Dermis microvascular lymphatic vessel endothelial cell (primary cell): ENCODE data around the gene FBXW4. TPM values are rescaled to one million over a fixed set of nuclear protein-coding genes. Genes with fewer than 3 reads are reported as not detected.
"Not testable (repeated sequence)": the region's sequence is repeated elsewhere in the genome, so short reads cannot be mapped to it uniquely, and the experiment has no call there.

Source experiments
- DNase-seq, 2 donors: peaks; one replicate each; pipeline versions ENCODE4 v3.0.0 to v3.0.0-alpha.2; 2010; ENCODE audit warnings: low read depth in 2 of 2
- total RNA-seq: library from RNA; depleted of rRNA; stranded (reverse); fragments of >200 nt; gene quantifications from 2 replicates; pipeline ENCODE4 v1.2.1, GENCODE V29; 2014

FBXW4 gene
- total RNA-seq, 1 donor from 2014 or later, result 19.5 TPM

GRCh38 chr10:101618871-101619270 lies 76.1 kb downstream of the FBXW4 start:
- DNase-seq, result no peak

GRCh38 chr10:101617824-101618568 lies 77.0 kb downstream of the FBXW4 start:
- no peak for DNase-seq

GRCh38 chr10:101617102-101617823 lies 77.7 kb downstream of the FBXW4 start:
- DNase-seq, result no peak

- no peak for DNase-seq
Observed at GRCh38 chr10:101616415-101617101, 78.4 kb downstream of the FBXW4 start.

GRCh38 chr10:101615525-101616116 lies 79.3 kb downstream of the FBXW4 start:
- DNase-seq, result no peak

GRCh38 chr10:101614663-101615524 lies 80.1 kb downstream of the FBXW4 start:
- DNase-seq, result no peak

- no peak for DNase-seq
Observed at GRCh38 chr10:101613646-101614045, 81.3 kb downstream of the FBXW4 start.

GRCh38 chr10:101612872-101613271 lies 82.1 kb downstream of the FBXW4 start:
- DNase-seq, result no peak

- DNase-seq, result no peak
Observed at GRCh38 chr10:101612086-101612485, 82.9 kb downstream of the FBXW4 start.

DNA sequence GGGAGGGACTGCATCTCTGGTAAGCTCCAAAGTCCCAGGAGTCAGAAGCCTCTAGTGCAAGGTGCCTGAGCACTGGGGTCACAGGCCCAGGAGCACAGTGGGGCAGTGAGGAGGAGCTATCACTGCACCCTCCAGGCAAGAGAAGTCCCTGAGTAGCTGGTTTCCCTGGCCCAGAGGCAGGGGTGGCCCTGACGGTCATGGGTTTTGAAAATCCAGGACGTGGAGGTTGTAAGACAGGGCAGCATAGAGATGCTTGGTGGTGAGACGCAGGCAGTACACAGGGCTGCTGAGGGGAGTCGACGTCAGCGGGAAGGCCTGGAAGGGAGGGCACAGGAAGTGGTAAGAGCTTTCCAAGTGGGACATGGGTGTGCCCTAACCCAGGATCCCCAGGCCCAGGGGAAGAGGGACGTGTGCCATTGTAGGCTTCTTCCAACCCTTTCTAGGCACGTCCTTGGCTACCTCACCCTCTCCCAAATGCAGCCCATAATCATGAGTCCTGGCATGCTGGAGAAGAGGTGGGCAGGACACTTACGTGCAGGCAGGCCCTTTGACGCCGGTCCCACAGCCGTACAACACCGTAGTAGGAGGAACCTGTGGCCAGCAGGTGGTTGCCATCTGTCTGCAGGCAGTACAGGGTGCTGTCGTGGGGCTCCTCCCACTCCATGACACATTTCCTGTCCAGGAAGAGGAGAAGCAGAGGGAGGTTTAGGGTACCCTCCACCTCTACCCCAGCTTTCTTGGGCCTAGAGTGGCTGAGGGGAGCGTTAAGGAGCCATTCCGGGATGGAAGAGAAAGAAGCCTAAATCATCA lies 83.7 kb downstream of the FBXW4 start:
- DNase-seq, result no peak

DNA sequence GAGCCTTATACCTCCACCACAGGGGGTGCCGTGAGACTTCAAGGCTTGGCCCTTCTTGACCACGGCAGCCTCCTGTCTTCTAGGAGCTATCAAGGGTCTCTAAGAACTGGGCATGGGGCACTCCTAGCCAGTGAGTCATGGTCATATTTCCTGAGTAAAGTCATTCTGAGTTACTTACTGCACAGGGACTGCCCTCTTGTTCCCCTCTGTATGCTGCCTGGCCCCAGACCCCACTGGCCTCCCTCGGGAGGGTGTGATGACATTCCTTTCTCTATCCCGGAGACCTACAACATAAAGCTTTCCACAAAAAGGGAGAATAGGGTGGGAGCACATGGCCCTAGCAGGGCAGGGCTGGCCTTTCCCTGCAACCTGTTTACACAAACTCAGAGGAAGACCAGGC lies 85.5 kb downstream of the FBXW4 start:
- peak in 1 of 2 donors; percentile 36 for DNase-seq

GRCh38 chr10:101607124-101607523 lies 87.8 kb downstream of the FBXW4 start:
- DNase-seq, result peak; percentile 26 to 31

DNA sequence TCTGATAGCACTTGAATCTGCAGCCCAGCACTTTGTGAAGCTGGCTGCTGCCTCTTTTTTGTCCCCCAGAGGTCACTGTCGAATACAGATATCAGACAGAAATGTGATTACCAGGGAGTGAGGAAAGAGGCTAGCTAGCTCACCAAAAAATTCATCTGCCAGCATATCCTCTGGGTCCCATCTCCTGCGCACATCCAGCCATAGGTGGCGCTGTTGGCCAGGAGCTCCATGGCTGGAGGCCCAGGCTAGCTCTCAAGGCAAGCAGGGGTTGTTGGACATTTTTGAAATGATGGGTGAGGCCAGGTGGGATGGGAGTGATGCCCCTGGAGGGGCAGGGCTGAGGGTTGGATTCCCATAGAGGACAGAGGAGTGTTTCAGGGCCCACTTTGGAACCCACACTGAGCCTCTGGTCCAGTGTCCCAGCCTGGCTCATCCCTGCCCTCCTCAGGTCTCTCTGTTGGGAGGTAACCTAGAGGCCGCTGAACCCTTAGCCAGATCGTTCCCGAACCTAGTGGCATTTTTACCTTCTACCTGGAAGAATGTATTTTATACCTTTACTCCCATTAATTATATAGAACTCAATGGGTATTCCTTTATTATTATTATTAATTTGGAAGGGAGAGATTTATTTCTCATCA lies 92.1 kb downstream of the FBXW4 start:
- DNase-seq, result peak; percentile 48 to 62

- no peak for DNase-seq
Observed at GRCh38 chr10:101601541-101601940, 93.4 kb downstream of the FBXW4 start.

GRCh38 chr10:101597091-101597900 lies 97.7 kb downstream of the FBXW4 start:
- DNase-seq, result no peak

DNA sequence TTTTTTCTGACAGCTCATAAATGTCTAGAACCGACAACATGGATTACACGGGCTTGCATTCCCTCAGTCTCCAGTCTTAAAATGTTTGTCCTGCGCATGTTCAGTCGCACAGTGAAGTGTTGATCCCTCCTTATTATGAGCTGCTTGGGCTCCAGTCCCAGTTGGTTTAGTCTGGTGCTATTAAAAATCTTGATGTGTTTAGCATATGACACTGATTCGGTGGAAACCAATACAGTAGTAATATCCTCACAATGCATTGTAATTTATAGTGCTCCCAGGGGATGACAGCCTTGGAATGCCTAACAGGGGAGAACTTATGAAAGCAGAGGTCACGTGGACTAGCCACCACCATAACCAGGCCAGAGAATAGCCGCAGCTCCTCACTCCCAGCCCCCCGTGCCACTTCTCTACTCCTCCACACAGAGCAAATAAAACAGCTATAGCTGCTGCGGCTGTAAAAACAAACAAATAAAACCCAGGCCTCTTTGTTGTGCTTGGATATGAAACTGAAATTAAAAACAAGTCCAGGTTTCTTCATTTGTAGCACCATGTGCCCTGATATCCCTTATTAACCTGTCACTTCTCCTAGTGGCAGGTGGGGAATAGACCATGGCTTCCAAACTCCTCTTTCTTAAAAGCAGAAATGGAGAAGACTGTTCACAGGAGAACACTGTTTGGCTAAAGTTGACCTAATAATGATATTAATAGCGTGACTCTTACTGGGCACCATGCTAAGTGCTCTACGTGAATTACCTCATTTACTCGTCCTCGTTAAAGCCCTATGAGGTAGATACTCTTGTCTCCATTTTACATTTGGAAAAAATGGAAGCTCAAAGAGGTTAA lies 99.2 kb downstream of the FBXW4 start:
- no peak for DNase-seq

- not testable (repeated sequence) for DNase-seq
Observed at GRCh38 chr10:101593331-101593730, 101.6 kb downstream of the FBXW4 start.

- peak in 1 of 2 donors; percentile 38 for DNase-seq
Observed at GRCh38 chr10:101588879-101589278, 106.1 kb downstream of the FBXW4 start.
